Stimulated activated CD4-positive, alpha-beta T cell treated with anti-CD3 and anti-CD28 coated beads, Interleukin-4, amount 100 ng/mL, for 1 hour (primary cell): ENCODE data around the gene CFAP92.

Source experiments
- DNase-seq: peaks from one replicate; pipeline ENCODE4 v3.0.0-alpha.2; 2020

Gene CFAP92, protein sequence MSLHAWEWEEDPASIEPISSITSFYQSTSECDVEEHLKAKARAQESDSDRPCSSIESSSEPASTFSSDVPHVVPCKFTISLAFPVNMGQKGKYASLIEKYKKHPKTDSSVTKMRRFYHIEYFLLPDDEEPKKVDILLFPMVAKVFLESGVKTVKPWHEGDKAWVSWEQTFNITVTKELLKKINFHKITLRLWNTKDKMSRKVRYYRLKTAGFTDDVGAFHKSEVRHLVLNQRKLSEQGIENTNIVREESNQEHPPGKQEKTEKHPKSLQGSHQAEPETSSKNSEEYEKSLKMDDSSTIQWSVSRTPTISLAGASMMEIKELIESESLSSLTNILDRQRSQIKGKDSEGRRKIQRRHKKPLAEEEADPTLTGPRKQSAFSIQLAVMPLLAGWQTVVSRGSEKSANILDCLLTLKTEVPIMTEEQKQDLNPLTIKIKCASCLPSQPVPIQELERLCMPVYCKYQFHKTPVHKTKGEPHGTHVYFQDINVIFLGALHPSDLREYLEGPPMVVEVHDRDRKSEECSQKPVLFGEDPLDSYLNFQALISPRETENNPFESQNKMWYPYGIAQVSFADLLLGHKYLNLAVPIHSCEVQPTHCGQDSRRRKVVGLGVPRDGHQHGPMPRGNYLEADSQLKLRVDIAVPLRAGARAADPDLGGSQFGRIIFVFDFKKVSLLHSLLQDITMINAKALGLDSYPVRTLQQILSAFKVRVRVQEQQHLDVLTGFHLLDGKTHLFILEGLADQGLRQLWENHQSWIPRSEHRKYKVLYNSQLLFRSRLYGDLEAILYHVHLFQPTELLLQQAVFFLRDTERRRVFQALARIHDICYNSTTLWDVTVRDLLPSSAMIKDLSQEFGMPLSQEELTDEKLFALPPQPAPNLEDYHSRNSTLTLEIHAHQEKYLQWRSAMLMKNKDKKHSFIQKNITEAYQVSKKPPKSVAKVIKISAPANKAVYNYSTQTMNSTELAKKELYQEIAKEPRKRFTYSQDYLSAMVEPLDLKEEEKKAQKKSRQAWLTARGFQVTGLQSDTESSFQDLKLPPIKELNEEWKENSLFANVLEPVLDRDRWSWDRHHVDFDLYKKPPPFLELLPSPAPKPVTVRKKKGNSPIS

DNA sequence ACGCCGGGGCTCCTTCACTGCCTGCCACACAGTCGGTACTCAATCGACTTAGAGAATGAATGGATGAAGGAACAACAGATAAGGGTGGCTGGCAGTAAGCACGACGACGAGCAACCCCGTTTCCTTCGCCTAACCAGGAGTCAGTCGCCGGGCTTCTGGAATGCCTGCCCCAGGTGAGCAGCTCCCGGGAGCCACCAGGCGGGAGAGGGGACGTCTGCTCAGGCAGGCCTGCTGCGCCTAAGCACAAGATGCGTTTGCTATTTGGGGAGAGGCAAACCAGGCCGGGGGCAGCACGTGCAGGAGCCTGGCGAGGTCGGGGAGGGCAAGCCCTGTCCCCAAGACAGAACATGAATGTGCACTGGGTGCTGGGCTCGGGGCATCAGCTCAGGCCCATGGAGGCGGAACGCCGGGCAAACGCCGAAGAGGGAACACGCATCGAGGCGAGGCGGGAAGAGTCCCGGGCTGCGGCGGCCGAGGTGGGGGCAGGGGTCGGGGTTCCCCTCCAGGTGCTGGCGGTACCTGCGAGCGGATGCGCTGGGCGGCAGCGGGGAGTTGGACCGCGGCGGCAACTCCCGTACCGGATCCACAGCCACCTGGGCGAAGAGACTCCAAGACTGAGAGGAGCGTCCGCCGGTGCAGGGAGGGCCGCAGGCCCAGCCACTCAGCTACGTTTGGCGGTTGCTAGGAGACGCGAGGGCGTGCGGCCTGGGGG, at the start of gene CFAP92:
TSS of gene CFAP92 (minus strand) at position 616 of the 712 bp plus-strand sequence. CDS start 772 bp downstream, outside the sequence.
- peak; percentile 89 for DNase-seq

DNA sequence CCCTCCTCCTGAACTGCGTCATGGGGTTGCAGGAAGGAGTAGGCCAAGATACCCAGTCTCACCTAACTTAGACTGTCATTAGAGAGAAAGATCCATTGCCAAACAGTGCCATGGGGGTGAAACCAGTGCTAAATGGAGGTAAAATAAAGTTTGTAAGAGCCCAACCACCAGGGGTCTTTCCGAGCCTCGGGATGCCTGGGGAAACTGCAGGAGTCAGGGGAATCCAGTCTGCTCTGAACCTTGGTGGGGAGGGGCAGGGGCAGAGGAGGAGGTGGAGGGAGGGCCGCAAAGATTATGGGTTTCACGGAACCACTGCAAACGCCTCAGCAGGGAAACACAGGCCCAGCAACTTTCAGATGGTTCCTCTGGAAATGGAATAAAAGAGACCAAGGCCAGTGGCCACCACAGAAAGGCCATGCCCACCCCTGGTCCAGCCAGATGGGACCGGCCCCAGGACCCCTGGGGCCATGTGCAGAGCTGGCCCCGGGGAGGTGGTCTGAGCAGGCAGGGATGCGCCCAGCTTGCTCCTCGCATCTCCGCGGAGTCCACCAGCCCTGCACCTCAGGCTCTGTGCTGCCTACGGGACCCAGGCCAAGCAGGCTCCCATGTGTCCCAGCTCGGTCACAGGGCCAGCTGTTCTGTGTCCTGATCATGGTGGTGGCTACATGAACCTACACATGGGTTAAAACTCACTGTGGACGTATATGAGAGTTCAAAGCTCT, 46.9 kb upstream of the CFAP92 start:
- no peak for DNase-seq

DNA sequence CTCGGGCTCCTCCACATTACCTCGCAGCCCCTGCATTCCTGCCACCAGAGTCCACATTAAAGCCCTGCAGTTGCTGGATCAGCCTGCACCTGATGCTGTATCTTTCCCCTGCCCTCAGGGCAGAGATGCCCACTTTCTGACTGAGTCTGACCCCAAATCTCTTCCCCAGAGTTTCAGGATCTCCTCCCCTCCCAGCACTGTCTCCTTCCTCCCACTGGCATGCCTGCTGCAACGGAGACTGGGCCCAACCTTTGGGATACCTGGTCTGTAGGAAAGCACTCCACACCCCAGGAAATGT, 46.1 kb upstream of the CFAP92 start:
- DNase-seq = no peak

DNA sequence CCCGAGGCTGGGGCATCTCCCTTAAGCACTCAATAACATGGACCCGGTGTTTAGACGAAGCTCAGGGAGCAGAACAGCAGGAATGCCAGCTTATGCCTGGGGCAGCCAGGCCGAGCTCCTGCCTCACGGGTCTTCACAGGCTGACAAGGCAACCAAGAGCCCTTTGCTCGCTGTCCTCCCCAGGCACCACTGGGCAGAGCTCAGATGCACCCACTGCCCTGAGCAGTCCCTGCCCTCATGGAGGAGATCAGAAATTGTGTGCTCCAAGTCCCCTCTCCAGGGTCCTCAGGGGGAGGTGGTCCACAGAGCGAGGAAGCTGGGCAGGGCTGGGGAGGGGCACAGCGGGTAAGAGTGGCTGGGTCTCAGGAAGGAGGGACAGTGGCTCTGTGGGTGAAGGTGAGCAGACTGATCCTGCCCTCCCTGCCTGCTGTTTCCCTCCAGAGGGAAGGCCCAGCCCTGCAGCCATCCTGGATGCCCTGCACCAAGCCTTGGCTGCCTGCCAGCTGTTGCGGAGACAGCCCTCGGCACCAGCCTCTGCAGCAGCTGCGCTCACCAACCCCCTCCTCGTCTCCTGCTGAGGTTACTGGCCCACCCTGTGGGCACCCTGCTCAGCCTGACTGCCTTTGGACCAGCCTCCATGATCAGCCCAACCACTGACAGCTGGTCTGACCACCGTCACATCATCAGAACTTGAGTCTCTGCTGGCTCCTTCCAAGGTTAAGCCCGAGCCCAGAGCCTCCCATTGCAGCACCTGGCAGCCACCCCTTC, 45.6 kb upstream of the CFAP92 start:
- no peak for DNase-seq

GRCh38 chr3:129038121-129038855, 44.4 kb upstream of the CFAP92 start:
- no peak for DNase-seq

DNA sequence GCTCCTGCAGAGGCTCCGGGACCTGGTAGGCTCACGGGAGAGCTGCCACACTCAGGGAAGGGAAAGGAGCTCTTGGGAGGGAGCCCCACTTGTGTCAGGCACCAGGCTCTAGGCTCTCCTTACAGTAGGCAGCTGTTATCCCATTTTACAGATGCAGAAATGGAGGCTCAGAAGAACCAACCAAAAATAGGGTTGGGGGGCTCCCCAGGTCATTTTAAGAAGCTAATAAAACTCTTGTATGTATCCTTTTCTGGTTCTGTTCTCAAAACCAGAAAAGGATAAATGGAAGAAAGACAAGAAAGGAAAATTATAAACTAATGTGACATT, 43.2 kb upstream of the CFAP92 start:
- no peak for DNase-seq

DNA sequence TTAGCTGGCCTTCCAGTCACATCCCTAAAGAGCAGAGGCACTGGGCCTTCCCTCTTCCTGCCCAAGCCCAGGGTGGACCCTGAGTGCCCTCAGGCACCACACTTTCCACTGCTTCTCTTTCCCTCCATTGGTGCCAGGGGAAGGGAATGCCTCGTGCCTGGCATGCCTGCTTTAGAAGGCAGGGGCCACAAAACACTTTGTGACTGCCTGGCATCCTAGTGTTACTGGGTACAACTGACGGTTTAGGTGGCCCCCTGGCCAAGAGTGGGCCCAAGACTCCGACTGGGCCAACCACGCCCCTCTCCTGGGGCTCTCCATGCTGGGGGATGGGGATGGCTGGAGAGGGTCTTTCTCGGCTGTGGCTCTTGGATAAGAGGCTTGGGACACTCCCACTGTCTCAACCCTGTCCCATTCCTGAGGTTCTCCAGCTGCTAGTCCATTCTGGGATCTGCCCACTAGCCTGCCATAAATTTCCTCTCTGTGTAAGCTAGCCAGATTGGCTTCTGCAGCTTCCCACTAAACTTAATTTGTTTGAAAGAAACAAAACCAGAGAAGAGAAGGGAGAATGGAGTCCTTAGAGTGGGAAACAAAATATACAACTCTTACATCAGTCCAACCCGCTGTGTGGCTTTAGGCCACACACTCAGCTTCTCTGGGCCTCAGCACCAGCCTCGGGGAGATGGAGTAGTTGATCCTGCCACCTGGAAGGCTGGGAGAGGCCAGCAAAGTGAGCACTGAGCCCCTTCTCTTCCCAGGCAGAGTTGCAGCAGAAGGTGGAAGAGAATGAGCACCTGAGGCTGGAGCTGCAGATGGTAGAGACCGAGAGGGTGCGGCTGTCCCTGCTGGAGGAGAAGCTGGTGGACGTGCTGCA, 42.6 kb upstream of the CFAP92 start:
- no peak for DNase-seq

DNA sequence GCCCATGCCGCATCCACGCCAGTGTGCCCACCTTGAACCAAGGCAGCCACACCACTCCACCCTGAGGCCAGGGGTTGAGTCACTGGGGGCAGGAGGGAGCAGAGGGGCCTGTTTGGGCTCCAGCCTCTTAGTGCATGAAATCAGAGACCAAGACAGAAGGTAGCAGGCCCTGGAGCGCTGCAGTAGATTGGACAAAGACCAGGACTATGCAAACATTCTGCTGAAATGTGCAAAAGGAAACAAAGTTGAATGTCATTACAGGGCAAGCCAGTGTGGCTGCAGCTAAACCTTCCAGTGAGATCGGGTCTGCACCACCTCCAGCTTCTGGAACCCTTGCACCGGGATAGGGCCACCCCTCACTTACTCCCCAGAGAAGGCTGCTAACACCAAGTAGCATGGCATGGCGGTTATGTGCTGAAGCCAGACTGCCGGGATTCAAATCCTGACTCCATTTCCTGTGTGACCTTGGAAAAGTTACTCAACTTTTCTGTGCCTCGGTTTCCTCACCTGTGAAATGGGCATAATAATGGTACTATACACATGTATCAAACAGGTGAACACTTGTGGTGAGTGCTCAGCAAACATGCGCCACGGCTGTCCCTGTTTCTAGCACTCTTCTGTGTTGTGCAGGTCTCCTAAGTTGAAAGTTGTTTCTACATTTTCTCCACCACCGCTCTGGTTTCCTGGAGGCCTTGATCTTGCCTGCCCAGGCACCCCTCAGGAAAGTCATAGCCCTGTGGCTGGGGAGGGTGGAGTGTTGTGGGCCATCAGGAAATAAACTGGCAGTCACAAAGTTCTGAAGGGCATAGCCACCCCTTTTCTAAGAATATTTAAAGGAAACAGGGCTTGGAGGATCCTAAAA, 41.7 kb upstream of the CFAP92 start:
- DNase-seq = no peak

DNA sequence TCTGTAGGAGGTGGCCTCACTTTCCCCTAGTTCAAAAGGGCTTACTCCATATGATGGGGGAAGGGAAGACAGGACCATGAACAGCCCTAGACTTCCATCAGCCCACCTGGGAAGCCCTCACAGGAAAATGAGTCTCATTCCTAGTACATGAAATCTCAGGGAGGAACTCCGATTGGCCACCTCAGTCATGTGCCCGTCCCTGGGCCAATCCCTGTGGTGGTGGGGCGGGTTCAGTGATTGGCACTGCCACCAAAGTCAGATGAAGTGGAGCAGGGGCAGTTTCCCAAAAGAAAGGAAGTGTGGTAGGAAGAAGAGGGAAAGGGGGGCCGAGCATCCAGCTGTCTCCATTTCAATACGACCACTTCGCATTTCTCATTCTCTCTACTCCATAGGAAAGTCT, 40.8 kb upstream of the CFAP92 start:
- DNase-seq = no peak

DNA sequence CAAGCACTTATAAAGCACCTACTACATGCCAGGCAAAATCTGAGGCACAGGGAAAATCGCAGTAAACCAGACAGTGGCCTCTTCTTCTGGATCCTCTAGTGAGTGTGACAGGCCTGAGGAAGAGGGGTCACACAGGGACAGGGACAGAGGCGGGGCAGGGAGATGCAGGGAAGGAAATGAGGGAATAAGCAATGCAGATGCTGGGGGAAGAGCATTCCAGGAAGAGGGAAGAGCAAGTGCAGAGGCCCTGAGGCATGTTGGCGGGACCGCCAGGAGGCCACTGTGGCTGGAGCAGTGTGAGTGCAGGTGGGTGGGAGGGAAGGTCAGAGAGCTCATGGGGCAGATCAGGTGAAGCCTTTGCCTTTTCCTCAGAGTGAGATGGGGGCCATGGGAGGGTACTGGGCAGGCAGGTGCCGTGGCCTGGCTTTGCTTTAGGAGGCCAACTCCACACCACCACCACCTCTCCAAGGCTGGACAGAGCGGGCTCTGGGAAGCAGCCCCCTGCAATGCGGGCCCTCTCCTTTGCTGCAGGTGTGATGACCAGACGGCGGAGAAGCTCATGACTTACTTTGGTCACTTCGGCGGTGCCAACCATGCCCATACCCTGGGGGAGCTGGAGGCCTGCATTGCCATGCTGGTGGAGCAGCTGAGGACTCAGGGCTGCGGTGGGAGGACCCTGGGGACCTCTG, 39.9 kb upstream of the CFAP92 start:
- DNase-seq = no peak

DNA sequence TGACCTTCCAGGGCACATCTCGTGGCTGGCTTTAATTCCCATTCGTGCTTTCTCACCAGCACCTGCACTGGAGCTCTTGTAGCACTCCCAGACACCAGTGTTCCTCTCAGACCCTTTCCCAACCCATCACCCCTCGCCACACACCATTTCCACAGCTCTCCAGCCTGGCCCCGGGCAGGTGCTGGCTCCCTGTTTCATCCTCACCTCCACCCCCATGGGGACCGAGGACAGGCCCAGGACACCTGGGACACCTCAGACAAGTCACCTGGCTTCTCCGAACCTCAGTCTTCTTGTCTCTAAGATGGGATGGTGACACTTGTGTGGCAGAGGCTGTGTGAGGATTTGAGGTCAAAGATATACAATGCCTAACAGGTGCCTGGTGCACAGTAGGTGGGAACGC, 39.3 kb upstream of the CFAP92 start:
- no peak for DNase-seq

- DNase-seq = no peak
Measured at GRCh38 chr3:129032716-129033115, 38.8 kb upstream of the CFAP92 start.

GRCh38 chr3:129031476-129032215, 37.8 kb upstream of the CFAP92 start:
- DNase-seq = no peak

DNA sequence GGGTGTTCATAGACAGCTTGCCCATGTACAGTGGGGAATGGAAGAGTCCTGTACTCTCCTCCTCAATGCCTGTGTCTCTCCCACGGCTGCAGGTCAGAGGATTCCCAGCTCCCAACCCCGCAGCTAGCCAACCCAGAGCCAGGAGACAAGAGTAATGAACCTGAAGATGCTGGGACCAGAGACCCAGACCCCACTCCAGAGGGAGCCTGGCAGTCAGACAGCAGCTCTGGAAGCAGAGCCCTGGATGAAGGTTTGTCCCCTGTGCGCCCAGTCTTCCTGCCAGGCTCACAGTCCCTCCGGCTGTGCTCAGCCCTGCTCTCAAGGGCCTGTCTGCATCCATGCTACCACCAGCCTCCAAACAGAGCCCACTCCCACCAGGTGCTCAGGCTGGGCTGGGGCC, 36.7 kb upstream of the CFAP92 start:
- DNase-seq = no peak

DNA sequence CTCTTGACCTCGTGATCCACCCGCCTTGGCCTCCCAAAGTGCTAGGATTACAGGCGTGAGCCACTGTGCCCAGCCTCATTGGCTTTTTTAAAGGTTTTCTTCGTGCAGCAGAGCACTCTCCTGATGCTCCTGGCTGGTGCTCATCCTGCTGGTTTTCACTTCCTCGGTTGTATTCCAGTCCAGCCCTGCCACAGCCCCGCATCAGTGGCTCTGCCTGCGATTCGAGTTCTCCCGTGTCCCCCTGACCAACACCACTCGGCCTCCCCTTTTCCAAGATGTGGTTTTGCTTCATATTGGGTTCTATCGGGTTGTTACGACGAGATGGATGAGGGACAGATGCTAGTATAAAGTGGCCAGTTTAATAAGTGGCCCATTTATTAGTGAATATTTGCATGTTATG, 35.0 kb upstream of the CFAP92 start:
- DNase-seq = no peak

DNA sequence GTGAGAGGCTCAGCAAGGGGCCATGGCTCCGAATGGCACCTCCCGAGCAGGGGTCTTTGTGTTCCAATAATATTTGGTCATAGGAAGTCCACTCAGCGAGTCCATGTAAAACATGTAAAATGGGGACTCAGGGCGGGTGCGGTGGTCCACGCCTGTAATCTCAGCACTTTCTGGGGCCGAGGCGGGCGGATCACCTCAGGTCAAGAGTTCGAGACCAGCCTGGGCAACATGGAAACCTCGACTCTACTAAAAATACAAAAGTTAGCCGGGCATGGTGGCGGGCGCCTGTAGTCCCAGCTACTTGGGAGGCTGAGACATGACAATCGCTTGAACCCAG, 33.6 kb upstream of the CFAP92 start:
- no peak for DNase-seq

GRCh38 chr3:129026728-129027543, 33.1 kb upstream of the CFAP92 start:
- peak; percentile 88 for DNase-seq
